NCI-H2029 treated with DMSO at 0.1 percent for 48 hours (cell line): Measurements from ENCODE around the gene LHFPL3.

Experiments
- DNase-seq: peaks from one replicate; lab custom pipeline; 2025; lab: John Stamatoyannopoulos, UW

Gene LHFPL3

GRCh38 chr7:104801022-104801421 lies 472.6 kb downstream of the LHFPL3 start:
- no peak for DNase-seq

- no peak for DNase-seq
Measured at GRCh38 chr7:104803931-104804330, 475.5 kb downstream of the LHFPL3 start.

- DNase-seq: no peak
Measured at GRCh38 chr7:104804696-104805095, 476.3 kb downstream of the LHFPL3 start.

- no peak for DNase-seq
Measured at GRCh38 chr7:104805449-104806317, 477.3 kb downstream of the LHFPL3 start.

- no peak for DNase-seq
Measured at GRCh38 chr7:104807671-104808070, 479.3 kb downstream of the LHFPL3 start.

- no peak for DNase-seq
Measured at GRCh38 chr7:104809906-104810305, 481.5 kb downstream of the LHFPL3 start.

- no peak for DNase-seq
Measured at GRCh38 chr7:104814126-104814525, 485.7 kb downstream of the LHFPL3 start.

- DNase-seq: no peak
Measured at GRCh38 chr7:104814671-104815400, 486.4 kb downstream of the LHFPL3 start.

- no peak for DNase-seq
Measured at GRCh38 chr7:104816537-104816936, 488.1 kb downstream of the LHFPL3 start.

GRCh38 chr7:104818961-104819880 lies 490.8 kb downstream of the LHFPL3 start:
- DNase-seq: no peak

GRCh38 chr7:104820836-104821535 lies 492.6 kb downstream of the LHFPL3 start:
- no peak for DNase-seq

- no peak for DNase-seq
Measured at GRCh38 chr7:104823177-104823576, 494.8 kb downstream of the LHFPL3 start.

GRCh38 chr7:104825099-104825498 lies 496.7 kb downstream of the LHFPL3 start:
- no peak for DNase-seq

- DNase-seq: no peak
Measured at GRCh38 chr7:104826135-104826534, 497.7 kb downstream of the LHFPL3 start.

GRCh38 chr7:104836976-104837375 lies 508.6 kb downstream of the LHFPL3 start:
- no peak for DNase-seq

GRCh38 chr7:104838537-104839299 lies 510.3 kb downstream of the LHFPL3 start:
- DNase-seq: no peak

- no peak for DNase-seq
Measured at GRCh38 chr7:104839842-104840241, 511.4 kb downstream of the LHFPL3 start.

GRCh38 chr7:104841798-104842197 lies 513.4 kb downstream of the LHFPL3 start:
- DNase-seq: no peak

- no peak for DNase-seq
Measured at GRCh38 chr7:104843198-104843597, 514.8 kb downstream of the LHFPL3 start.

GRCh38 chr7:104845557-104845956 lies 517.2 kb downstream of the LHFPL3 start:
- no peak for DNase-seq

GRCh38 chr7:104846731-104847130 lies 518.3 kb downstream of the LHFPL3 start:
- no peak for DNase-seq
